Aorta (tissue), 5 donors: Measurements from ENCODE around the gene THEM4. TPM values are rescaled to one million over a fixed set of nuclear protein-coding genes. Genes with fewer than 3 reads are reported as not detected.
"Not testable (repeated sequence)": the region's sequence is repeated elsewhere in the genome, so short reads cannot be mapped to it uniquely, and the experiment has no call there.

ENCODE experiments used
- ATAC-seq: fragments of 200-7000 bp; cut with Tn5 transposase; one replicate; pipeline ENCODE4 v1.9.1; 2022; ENCODE audit warnings: moderate library complexity; ENCODE audit not compliant: low FRiP score
- DNase-seq, 2 donors: peaks; one replicate each; pipeline ENCODE4 v3.0.0-alpha.2; 2020
- H3K27ac ChIP-seq, 2 donors: one replicate each; pipeline ENCODE4 v1.5.1; 2013; ENCODE audit warnings: low read length in 2 of 2, mild to moderate bottlenecking in 2 of 2, moderate library complexity in 2 of 2, control low read depth in 1 of 2, inconsistent platforms in 1 of 2, low read depth in 1 of 2
- H3K27me3 ChIP-seq, 2 donors: one replicate each; pipeline ENCODE4 v1.6.1; 2013; ENCODE audit warnings: control low read depth in 1 of 2, low read length in 1 of 2, mild to moderate bottlenecking in 1 of 2, moderate library complexity in 1 of 2; ENCODE audit not compliant: insufficient read depth in 2 of 2, control insufficient read depth in 1 of 2
- H3K36me3 ChIP-seq, 2 donors: one replicate each; pipeline ENCODE4 v1.6.1; 2013; ENCODE audit warnings: control low read depth in 1 of 2, low read length in 1 of 2, mild to moderate bottlenecking in 1 of 2; ENCODE audit not compliant: insufficient read depth in 2 of 2, control insufficient read depth in 1 of 2
- H3K4me1 ChIP-seq, 2 donors: one replicate each; pipeline ENCODE4 v1.6.1; 2013; ENCODE audit warnings: low read length in 2 of 2, control low read depth in 1 of 2, mild to moderate bottlenecking in 1 of 2, moderate library complexity in 1 of 2; ENCODE audit not compliant: insufficient read depth in 2 of 2, control insufficient read depth in 1 of 2
- H3K4me3 ChIP-seq, 2 donors: one replicate each; pipeline ENCODE4 v1.5.1; 2013; ENCODE audit warnings: low read length in 2 of 2, control low read depth in 1 of 2, mild to moderate bottlenecking in 1 of 2
- H3K9me3 ChIP-seq: one replicate; pipeline ENCODE4 v1.6.1; 2013; ENCODE audit warnings: mild to moderate bottlenecking, low read length; ENCODE audit not compliant: control insufficient read depth
- WGBS, 2 donors: extraction: QIAGEN DNeasy Blood & Tissue Kit; methylation state at CpG; one replicate each; pipeline ENCODE4 v1.1.7; 2013; 5-methylcytosine and 5-hydroxymethylcytosine counted together
- intact Hi-C, 2 donors: fragments of 100-400 bp; cut with DNase I; formaldehyde crosslinking; loops; one replicate each; pipeline versions ENCODE4 v1.14.2 to v1.15.0; 2022
- polyA plus RNA-seq, 2 donors: library from polyadenylated mRNA; stranded (reverse); fragments of 200-250 nt; gene quantifications; one replicate each; pipeline ENCODE4 v1.2.3, GENCODE V29; 2013
- total RNA-seq, 2 donors: library from RNA; stranded (reverse); fragmentation: NEBNext Ultra II Directional; extraction: Animal tissue kit (Norgen Biotek cat#: 25700); gene quantifications; one replicate each; pipeline ENCODE4 v1.2.1, GENCODE V29; 2021
- donor health status: healthy with polysubstance abuse.
- donor health status: Bipolar disorder and iron deficiency.
- donor health status: DM: no; HTN: no; CAD: no.
- donor health status: DM: no; HTN: no; CAD: no.
- donor health status: DM: yes; HTN: yes; CAD: no.

The THEM4 gene
- total and polyA plus RNA-seq, 4 donors = 3.8 to 17.5 (median 12.0) TPM

GRCh38 chr1:151905443-151906323, 3.6 kb downstream of the THEM4 start:
- DNase-seq, H3K36me3 ChIP-seq, H3K4me1 ChIP-seq, H3K4me3 ChIP-seq, H3K27me3 ChIP-seq, H3K27ac ChIP-seq, H3K9me3 ChIP-seq, ATAC-seq, intact Hi-C loops: not testable (repeated sequence)
- WGBS, 2 donors = 90 to 93% methylated on average over 22 of the region's 22 CpGs

DNA sequence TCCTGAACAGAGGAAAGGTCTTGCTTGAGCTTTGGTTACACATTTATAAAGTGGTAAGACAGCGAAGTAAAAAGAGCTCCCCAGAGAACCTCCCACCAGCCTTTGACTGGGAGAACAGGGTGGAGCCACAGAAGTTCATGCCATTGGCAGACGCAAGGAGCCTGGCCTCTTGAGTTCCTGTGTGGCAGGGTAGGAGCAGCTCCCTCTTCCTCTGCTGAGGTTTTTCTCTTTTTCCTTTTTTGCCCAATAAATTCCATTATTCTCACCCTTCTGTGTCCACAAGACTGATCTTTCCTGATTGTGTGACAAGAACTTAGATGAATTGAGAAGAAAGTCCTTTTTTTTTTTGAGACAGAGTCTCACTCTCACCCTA, 4.3 kb downstream of the THEM4 start:
- no peaks in the 10 kb centered on the region for H3K27me3 ChIP-seq
- DNase-seq (no peak), ATAC-seq (no peak)
- no peak overlapping the region for H3K27ac ChIP-seq
- H3K36me3 ChIP-seq = no peaks in the 10 kb centered on the region
- no peak overlapping the region for H3K4me3 ChIP-seq
- intact Hi-C loops = no loop called here
- H3K4me1 ChIP-seq = no peaks in the 10 kb centered on the region
- WGBS, 2 donors = 76 to 85% methylated on average over 2 of the region's 2 CpGs
- H3K9me3 ChIP-seq = no peaks in the 10 kb centered on the region

DNA sequence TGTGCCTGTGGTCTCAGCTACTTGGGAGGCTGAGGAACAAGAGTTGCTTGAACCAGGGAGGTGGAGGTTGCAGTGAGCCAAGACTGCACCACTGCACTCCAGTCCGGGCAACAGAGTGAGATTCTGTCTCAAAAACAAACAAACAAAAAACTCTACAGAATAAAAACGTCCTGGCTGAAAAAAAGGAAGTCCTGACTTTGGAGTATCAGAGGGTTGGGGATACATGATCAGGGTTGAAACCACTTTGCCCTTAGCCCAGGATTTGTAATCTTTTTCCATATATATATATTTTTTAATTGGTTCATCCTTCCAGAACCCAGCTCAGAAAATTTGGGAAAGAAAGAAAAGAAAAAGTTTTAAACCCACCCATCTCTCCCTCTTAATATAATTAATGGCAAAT, 6.5 kb downstream of the THEM4 start:
- WGBS, 2 donors = 57 to 62% methylated on average over 2 of the region's 2 CpGs
- no peaks in the 10 kb centered on the region for H3K9me3 ChIP-seq
- ATAC-seq (no peak), DNase-seq (no peak)
- no peaks in the 10 kb centered on the region for H3K27me3 ChIP-seq
- no peak overlapping the region for H3K27ac ChIP-seq
- intact Hi-C loops = no loop called here
- H3K4me3 ChIP-seq = no peak overlapping the region
- H3K4me1 ChIP-seq = no peaks in the 10 kb centered on the region
- no peaks in the 10 kb centered on the region for H3K36me3 ChIP-seq

DNA sequence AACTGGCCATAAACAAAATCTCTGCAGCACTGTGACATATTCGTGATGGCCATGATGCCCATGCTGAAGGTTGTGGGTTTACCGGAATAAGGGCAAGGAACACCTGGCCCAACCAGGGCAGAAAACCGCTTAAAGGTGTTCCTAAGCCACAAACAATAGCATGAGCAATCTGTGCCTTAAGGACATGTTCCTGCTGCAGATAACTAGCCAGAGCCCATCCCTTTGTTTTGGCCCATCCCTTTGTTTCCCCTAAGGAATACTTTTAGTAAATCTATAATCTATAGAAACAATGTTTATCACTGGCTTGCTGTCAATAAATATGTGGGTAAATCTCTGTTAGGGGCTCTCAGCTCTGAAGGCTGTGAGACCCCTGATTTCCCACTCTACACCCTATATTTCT, 8.5 kb downstream of the THEM4 start:
- ATAC-seq, H3K27me3 ChIP-seq, H3K4me3 ChIP-seq, H3K9me3 ChIP-seq, H3K36me3 ChIP-seq, H3K27ac ChIP-seq, H3K4me1 ChIP-seq, DNase-seq, intact Hi-C loops: not testable (repeated sequence)
- 98% methylated on average over 3 of the region's 3 CpGs for WGBS, 2 donors

DNA sequence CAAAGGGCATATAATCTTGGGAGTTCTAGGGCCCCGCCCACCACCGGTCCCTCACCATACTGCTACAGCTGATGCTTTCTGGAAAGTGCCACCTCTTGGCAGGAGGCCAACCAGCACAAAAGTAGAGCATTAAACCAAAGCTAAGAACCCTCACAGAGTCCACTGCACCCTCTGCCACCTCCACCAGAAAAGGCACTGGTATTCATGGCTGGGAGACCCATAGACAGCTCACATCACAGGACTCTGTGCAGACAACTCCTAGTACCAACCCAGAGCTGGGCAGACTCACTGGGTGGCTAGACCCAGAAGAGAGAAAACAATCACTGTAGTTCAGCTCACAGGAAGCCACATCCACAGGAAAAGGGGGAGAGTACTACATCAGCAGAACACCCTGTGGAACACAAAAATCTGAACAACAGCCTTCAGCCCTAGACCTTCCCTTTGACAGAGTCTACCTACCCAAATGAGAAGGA, 10.8 kb downstream of the THEM4 start:
- Histone ChIP-seq H3K27me3 (no peaks in the 10 kb centered on the region), H3K36me3 (no peaks in the 10 kb centered on the region), H3K27ac (no peak overlapping the region), H3K4me1 (no peaks in the 10 kb centered on the region), H3K9me3 (no peaks in the 10 kb centered on the region), H3K4me3 (no peak overlapping the region)
- WGBS, 2 donors = 67 to 76% methylated on average over 2 of the region's 2 CpGs
- DNase-seq = no peak
- ATAC-seq = no peak
- intact Hi-C loops = no loop called here

DNA sequence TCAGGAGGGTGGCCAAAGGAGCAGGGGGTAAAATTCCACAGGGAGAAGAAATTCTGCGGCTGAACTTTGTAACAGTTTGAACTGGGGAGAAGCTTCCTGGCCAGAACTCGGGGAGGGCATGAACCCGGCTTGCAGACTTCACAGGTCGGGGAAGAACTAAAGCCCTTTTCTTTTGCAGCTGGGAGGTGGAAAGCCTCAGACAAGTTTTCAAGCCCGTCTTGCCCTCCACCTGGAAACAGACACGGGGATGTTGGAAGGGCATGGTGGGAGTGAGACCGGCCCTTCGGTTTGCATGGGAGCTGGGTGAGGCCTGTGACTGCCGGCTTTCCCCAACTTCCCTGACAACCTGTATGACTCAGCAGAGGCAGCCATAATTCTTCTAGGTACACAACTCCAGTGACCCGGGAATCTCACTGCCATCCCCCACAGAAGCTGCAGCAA, 11.3 kb downstream of the THEM4 start:
- Histone ChIP-seq H3K4me3 (no peak overlapping the region), H3K36me3 (no peaks in the 10 kb centered on the region), H3K9me3 (no peaks in the 10 kb centered on the region), H3K4me1 (no peaks in the 10 kb centered on the region), H3K27me3 (no peaks in the 10 kb centered on the region), H3K27ac (no peak overlapping the region)
- intact Hi-C loops = no loop called here
- 87 to 89% methylated on average over 10 of the region's 10 CpGs for WGBS, 2 donors
- ATAC-seq = no peak
- DNase-seq = no peak

DNA sequence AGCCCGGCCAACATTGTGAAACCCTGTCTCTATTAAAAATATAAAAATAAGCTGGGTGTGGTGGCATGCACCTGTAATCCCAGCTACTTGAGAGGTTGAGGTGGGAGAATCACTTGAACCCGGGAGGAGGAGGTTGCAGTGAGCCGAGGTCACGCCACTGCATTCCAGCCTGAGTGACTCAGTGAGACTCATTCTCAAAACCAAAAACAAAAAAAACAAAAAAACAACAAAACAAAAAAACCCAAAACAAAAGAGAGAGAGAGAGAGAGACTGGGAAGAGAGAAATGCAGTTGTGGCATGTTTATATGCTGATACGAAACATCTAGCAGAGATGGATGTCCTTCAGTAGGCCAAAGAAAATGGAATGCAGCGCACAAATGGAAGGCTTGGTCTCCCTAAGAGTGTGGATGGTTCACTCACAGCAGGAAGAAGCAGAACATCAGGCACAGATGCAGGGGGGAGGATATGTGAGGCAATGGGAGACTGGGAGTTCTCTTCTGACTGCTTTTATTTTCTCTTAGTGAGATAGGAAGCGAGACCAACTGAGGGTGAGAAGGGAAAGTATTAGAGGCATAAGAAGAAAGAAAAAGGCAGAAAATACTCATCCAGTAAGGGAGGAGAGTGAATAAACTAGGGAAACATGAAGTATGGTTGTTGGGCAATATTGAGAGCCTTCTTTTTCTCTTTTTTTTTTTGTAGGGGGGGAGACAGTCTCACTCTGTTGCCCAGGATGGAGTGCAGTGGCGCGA, 16.0 kb downstream of the THEM4 start:
- DNase-seq = no peak
- H3K4me3 ChIP-seq = no peak overlapping the region
- intact Hi-C loops = no loop called here
- no peaks in the 10 kb centered on the region for H3K36me3 ChIP-seq
- ATAC-seq = no peak
- 88 to 98% methylated on average over 9 of the region's 9 CpGs for WGBS, 2 donors
- no peaks in the 10 kb centered on the region for H3K4me1 ChIP-seq
- no peaks in the 10 kb centered on the region for H3K9me3 ChIP-seq
- no peaks in the 10 kb centered on the region for H3K27me3 ChIP-seq
- H3K27ac ChIP-seq = no peak overlapping the region

DNA sequence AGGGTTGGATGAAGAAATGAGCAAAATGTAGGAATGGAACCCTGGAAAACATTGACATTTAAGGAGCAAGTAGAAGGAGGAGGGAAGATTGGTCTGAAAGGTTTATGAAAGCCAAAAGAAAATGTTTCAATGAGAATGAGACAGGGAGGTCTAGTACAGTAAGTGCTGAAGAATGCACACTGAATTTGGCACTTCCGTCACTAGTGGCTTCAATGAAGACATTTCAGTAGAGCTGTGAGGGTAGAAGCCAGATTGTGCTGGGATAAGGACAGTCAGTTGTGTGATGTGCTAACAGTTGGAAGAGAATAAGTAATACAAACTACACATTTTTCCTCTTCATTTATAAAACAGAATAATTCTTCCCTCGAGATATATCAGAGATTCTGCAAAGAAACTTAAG, 17.1 kb downstream of the THEM4 start:
- no peak overlapping the region for H3K27ac ChIP-seq
- no peak for ATAC-seq

More for the DNA sequence above, 17.1 kb downstream of the THEM4 start:
- no peaks in the 10 kb centered on the region for H3K36me3 ChIP-seq
- H3K4me3 ChIP-seq = no peak overlapping the region
- 85 to 89% methylated on average over 2 of the region's 2 CpGs for WGBS, 2 donors
- no peaks in the 10 kb centered on the region for H3K9me3 ChIP-seq
- no peaks in the 10 kb centered on the region for H3K4me1 ChIP-seq
- DNase-seq = no peak
- no peaks in the 10 kb centered on the region for H3K27me3 ChIP-seq
- intact Hi-C loops = no loop called here
